ENCODE data around the gene UBR1.
"Not testable (repeated sequence)": the region's sequence is repeated elsewhere in the genome, so short reads cannot be mapped to it uniquely, and the experiment has no call there.

Gene UBR1

DNA sequence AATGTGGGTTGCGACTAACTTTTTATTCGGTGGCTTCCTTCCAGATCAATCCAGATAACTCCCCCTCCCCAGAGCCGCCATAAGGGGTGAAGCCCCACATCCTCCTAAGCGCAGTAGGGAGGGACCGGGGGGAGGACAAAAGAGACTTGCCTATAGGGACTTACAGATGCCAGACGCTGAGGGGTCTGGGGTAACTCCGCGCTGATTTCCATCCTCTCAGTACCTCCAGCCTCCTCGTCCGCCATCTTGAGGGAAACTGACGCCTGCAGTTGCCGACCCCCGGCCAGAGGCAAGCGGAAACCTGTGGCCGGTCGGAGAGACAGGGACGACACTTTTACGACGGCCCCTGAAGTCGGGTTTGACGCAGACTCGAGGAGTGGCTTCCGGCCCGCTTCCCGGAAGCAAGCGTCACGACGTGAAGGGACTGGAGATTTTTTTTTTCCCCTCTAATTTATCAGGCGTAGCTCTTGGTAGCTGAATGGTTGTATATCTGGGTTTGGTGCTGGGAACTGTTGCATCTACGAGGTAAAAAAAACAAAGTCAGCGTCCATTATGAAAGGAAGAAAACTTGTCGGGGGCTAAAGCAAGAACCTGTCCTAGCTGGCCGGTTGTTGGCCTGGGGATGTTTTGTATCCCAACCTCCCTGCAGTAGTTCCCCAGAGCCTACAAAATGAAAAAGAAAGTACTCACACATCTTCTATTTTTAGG, at the start of gene UBR1:
TSS of gene UBR1 (minus strand) at position 261 of the 708 bp plus-strand sequence. CDS start at position 245, 16 bp downstream.
- peak; percentile 65 for FAIRE-seq

DNA sequence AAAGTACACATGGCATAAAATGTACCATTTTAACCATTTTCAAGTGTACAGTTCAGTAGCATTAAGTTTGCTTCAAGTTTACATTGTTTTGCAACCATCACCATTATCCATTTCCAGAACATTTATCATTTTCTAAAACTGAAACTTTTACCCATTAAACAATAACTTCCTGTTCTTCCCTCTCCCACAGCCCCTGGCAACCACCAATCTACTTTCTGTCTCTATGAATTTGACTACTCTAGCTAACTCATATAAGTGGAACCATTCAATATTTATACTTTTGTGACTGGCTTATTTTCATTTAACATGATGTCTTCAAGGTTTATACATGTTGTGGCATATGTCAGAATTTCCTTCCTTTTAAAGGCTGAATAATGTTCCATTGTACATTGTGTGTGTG, 47.4 kb upstream of the UBR1 start:
- no peak for FAIRE-seq

DNA sequence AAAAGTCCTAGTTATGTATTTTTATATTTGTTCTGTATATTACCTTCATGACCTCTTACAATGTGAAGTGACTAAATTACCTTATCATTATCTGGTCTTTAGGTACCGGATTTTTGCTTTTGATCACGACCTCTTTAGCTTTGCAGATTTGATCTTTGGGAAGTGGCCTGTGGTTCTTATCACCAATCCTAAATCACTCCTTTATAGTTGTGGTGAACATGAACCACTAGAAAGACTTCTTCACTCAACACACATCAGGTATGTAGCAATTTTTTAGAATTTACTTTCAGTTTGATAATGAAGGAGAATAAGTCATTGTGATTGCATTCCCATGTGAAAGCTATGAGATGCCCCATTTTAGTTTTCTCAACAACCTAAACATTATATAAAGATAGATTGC, 45.9 kb upstream of the UBR1 start:
- FAIRE-seq, result no peak

- no peak for FAIRE-seq
These were observed 44.5 kb upstream of the UBR1 start for GRCh38 chr15:43150191-43150929.

- no peak for FAIRE-seq
These were observed 40.3 kb upstream of the UBR1 start for GRCh38 chr15:43146184-43146583.

DNA sequence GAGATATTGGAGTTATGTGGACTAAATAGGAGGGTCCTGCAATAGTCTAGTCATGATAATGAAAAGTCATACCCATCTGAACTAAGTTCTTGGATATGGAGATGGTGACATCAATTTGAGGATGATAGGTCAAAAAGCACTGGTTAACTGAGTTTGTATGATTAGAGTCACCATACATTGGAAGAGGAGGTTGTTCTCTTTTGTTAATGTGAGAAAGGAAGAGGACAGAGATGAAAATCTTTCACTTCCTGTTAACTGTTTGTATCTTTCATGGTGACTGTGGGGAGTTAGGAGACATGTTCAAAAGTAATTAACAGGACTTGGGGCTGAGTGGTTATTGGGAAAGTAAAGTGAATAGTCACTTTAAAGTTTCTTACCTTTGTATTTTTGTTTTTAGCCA, 38.7 kb upstream of the UBR1 start:
- FAIRE-seq, result no peak

- FAIRE-seq, result no peak
These were observed 37.5 kb upstream of the UBR1 start for GRCh38 chr15:43143203-43143941.

DNA sequence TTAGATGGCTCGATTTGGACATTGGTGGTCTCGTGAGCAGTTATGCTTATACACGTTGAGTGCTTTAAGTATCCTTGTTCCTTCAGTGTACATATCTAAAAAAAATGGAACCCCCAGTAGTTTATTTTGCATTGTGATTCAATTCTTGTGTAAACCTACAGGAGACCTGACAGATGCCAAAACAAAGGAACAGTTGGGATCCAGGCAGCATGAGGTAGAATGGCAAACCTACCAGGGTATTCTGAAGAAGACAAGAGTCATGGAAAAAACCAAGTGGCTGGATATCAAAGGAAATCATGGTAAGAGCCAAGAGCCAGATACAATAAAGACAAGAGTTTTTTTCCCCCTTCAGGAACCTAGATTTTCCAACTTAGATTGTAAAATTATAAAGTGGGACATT, 29.5 kb upstream of the UBR1 start:
- no peak for FAIRE-seq

DNA sequence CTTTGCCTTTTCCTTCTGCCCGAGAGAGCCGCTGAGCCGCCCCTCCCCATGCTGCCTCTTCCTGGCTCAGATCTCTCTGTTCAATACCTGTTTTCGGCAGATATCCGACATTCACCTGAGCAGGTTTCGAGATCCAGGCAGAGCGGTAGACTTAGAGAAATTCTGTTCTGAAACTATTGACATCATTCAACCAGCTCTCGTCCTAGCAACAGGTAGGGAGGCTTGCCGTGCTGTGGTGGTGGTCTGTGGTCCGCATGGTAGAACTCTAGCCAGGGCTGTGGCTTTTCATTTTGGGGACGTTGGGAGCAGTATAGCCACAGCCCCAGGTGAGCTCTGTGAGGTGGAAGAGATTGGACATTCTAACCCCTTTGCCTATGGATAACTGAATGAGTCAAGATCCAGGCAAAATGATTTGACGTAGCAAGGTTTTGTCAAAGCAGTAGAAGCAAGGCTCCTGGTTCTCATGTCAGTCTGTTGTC, 28.4 kb upstream of the UBR1 start:
- FAIRE-seq, result no peak

GRCh38 chr15:43133430-43134156, 27.8 kb upstream of the UBR1 start, which contains the start of gene TMEM62:
TMEM62 (plus strand) TSS chr15:43133586; CDS start chr15:43133803, 217 bp downstream.
- FAIRE-seq, result no peak

DNA sequence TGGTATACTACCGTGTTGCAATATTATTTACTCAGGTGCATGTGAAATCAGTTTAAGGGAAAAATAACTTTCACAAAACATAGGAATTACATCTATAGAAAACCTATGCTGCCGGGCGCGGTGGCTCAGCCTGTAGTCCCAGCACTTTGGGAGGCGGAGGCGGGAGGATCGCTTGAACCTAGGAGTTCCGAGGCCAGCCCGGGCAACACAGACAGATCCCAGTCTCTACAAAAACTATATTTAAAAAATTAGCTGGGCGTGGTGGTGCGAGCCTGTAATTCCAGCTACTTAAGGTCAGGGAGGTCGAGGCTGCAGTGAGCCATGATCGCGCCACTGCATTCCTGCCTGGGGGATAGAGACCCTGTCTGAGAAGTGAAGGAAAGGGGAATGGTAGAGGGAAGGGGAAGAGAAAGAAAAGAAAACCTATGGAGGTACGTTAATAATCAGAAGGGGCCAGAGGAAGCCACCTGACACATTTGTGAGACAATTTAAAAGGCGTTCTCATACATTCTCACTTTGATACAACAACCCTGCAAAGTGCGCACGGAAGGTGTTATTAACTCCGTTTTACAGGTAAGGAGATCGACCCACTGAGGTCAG, 27.1 kb upstream of the UBR1 start:
- no peak for FAIRE-seq

DNA sequence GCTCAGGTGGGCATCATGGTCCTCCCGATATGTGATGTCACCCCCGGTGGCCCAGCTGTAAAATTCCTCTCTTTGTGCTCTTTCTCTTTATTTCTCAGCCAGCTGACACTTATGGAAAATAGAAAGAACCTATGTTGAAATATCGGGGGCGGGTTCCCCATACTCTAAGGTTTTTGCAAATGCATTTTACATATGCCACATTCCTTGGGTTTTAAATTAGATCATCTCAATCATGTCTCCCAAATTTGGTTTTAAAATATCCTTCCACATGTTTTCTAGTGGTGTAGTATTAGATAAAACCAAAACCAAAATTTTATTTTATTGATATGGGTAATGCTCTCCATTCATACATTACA, 23.1 kb upstream of the UBR1 start:
- no peak for FAIRE-seq

DNA sequence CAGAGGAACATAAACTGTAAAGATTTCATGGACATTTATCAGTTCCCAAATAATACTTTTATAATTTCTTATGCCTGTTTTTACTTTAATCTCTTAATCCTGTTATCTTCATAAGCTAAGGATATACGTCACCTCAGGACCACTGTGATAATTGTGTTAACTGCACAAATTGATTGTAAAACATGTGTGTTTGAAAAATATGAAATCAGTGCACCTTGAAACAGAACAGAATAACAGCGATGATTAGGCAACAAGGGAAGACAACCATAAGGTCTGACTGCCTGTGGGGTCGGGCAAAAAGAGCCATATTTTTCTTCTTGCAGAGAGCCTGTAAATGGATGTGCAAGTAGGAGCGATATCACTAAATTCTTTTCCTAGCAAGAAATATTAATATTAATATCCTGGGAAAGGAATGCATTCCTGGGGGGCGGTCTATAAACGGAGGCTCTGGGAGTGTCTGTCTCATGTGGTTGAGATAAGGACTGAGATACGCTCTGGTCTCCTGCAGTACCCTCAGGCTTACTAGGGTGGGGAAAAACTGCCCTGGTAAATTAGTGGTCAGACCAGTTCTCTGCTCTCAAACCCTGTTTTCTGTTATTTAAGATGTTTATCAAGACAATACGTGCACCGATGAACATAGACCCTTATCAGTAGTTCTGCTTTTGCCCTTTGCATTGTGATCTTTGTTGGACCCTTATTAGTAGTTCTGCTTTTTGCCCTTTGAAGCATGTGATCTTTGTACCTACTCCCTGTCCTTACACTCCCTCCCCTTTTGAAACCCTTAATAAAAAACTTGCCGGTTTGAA, 22.5 kb upstream of the UBR1 start:
- not testable (repeated sequence) for FAIRE-seq

DNA sequence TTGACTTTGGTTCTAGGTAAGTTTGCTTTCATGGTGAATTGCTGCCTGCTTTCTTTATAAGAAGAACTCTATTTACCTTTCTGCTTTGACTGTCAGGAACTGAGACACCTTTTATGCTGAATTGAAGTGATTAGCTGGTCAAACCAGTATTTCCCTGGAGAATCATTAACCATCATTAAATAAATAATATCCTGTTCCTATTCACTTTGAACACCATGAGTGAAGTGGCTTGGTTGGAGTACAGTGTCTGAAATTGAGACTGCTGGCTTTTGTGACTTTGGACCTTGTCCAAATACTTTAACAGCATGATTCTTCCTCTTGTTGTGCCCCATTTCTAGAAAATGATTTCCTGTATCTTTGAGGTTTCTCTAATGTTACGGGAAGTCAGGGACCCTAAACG, 21.9 kb upstream of the UBR1 start:
- no peak for FAIRE-seq

- FAIRE-seq, result no peak
These were observed 20.5 kb upstream of the UBR1 start for GRCh38 chr15:43126356-43126755.

DNA sequence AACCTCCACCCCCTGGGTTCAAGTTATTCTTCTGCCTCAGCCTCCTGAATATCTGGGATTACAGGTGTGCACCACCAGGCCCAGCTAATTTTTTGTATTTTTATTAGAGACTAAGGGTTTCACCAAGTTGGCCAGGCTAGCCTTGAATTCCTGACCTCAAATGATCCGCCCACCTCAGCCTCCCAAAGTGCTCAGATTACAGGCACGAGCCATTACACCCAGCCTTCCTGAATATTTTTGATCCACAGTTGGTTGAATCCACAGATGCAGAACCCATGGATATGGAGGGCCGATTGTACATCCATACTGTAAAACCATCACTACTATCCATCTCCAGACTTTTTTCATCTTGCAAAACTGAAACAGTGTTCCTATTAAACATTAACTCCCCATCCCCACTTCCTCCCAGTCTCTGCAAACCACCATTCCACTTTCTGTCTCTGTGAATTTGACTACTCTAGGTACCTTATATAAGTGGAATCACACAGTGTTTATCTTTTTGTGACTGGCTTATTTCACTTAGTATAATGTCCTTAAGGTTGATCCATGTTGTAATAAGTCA, 19.3 kb upstream of the UBR1 start:
- no peak for FAIRE-seq

- no peak for FAIRE-seq
These were observed 16.0 kb upstream of the UBR1 start for GRCh38 chr15:43121863-43122262.

- no peak for FAIRE-seq
These were observed 13.0 kb upstream of the UBR1 start for GRCh38 chr15:43118829-43119228.

DNA sequence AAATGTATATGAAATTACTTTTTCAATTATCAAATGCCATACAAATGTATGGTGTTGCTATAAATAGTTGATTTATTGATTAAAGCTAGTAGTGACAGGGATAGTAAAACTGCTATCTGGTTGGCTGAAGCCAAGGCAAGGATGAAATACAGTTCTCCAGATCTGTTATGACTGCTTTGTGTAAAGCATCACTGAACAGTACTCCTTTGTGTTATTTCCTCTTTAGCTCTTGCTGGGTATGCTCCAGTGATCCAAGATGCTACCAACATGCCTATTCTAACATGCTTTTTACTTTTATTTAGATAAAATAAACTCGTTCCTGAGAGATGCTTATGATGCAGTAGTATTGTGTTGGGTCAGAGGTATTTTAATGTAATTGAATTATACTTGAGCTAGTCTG, 12.4 kb upstream of the UBR1 start:
- no peak for FAIRE-seq

DNA sequence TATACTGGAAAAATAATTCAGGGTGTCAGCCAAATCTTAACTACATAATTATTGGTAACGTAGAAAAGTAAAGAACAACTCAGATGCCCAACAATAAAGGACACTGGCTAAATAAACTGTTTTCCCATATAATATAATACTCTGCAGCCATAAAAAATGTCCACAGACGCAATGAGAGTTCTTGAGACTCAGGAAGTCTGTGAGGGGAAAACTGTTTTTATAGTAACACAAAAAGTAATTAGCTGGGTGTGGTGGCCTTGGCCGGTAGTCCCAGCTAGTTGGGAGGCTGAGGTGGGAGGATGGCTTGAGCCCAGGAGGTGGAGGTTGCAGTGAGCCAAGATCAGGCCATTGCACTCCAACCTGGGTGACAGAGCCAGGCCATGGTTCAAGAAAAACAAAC, 5.5 kb upstream of the UBR1 start:
- no peak for FAIRE-seq

DNA sequence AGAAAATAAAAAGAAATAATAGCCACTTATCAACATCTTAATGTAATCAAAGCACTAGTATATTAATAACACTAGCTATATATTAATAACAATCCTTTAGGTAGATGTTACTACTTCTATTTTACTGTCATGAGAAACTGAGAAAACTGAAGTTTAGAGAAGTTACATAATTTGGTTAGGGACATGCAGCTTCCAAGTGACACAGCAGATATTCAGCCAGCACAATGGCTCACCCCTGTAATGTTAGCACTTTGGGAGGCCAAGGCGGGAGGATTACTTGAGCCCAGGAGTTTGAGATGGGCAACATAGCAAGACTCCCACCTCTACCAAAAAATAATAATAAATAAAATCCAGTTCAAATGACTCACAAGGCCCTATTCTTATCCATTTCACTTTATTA, 1.9 kb upstream of the UBR1 start:
- no peak for FAIRE-seq

DNA sequence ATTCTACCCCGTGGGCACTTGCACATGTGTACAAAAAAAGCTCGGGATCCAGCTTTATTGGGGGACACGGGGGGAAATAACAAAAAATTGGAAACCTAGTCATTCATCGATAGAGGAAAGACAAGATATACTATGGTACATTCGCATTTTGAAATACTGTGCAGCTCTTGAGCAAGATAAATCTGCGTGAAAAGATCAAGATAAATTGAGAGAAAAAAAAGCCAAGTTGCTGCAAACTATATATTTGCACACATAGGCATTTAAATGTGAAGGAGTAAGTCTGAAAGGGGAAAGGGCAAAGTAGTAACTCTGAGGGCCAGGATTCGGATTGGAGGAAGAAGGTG, 620 bp upstream of the UBR1 start:
- FAIRE-seq, result no peak

Measured in A204.1 (cell line).